Measurements from ENCODE around the gene NTNG1. TPM values are rescaled to one million over a fixed set of nuclear protein-coding genes. Genes with fewer than 3 reads are reported as not detected.

The NTNG1 gene
- total RNA-seq, 1 donor from 2014 or later = 0.83 TPM

- DNase-seq (ENCODE audit: low spot score in 2 of 2, unreplicated experiment in 2 of 2) = no peak
- H3K9me3 Mint-ChIP-seq = no peaks in the 10 kb centered on the region
- peaks cover 18% of the 10 kb centered on the region for H3K4me1 Mint-ChIP-seq
- H3K4me3 Mint-ChIP-seq = no peak overlapping the region
- no peak overlapping the region for H3K27ac Mint-ChIP-seq
- H3K36me3 Mint-ChIP-seq = no peaks in the 10 kb centered on the region
- no peak for TF ChIP-seq CTCF (IDR thresholded peaks at IDR 0.05; ENCODE audit: unreplicated experiment)
- peaks cover 67% of the 10 kb centered on the region for H3K27me3 Mint-ChIP-seq (ENCODE audit: low read depth)
These were observed 1.9 kb upstream of the NTNG1 start for GRCh38 chr1:107138767-107139445.

- no peak overlapping the region for H3K27ac Mint-ChIP-seq
- H3K36me3 Mint-ChIP-seq = no peaks in the 10 kb centered on the region
- H3K9me3 Mint-ChIP-seq = no peaks in the 10 kb centered on the region
- peaks cover 68% of the 10 kb centered on the region for H3K27me3 Mint-ChIP-seq (ENCODE audit: low read depth)
- peaks cover 18% of the 10 kb centered on the region for H3K4me1 Mint-ChIP-seq
- H3K4me3 Mint-ChIP-seq = peak overlapping the region; percentile 74
- no peak for TF ChIP-seq CTCF (IDR thresholded peaks at IDR 0.05; ENCODE audit: unreplicated experiment)
- DNase-seq (ENCODE audit: low spot score in 2 of 2, unreplicated experiment in 2 of 2) = peak in 1 of 2 experiments; percentile 49
These were observed 771 bp upstream of the NTNG1 start for GRCh38 chr1:107139833-107140702.

- DNase-seq (ENCODE audit: low spot score in 2 of 2, unreplicated experiment in 2 of 2) = peak in 1 of 2 experiments; percentile 40
- H3K4me3 Mint-ChIP-seq = peak overlapping the region; percentile 69
These were observed 770 bp downstream of the NTNG1 start for GRCh38 chr1:107141491-107142126.

GRCh38 chr1:107142140-107142542, 1.3 kb downstream of the NTNG1 start:
- H3K4me1 Mint-ChIP-seq = peaks cover 18% of the 10 kb centered on the region
- no peaks in the 10 kb centered on the region for H3K36me3 Mint-ChIP-seq
- peaks cover 63% of the 10 kb centered on the region for H3K27me3 Mint-ChIP-seq (ENCODE audit: low read depth)
- H3K27ac Mint-ChIP-seq = no peak overlapping the region
- H3K9me3 Mint-ChIP-seq = no peaks in the 10 kb centered on the region
- no peak for DNase-seq (ENCODE audit: low spot score in 2 of 2, unreplicated experiment in 2 of 2)
- peak; percentile 90 for TF ChIP-seq CTCF (IDR thresholded peaks at IDR 0.05; ENCODE audit: unreplicated experiment)
- peak overlapping the region; percentile 69 for H3K4me3 Mint-ChIP-seq

More at GRCh38 chr1:107141491-107142126, 770 bp downstream of the NTNG1 start:
- no peaks in the 10 kb centered on the region for H3K9me3 Mint-ChIP-seq
- no peaks in the 10 kb centered on the region for H3K36me3 Mint-ChIP-seq
- H3K27me3 Mint-ChIP-seq (ENCODE audit: low read depth) = peaks cover 68% of the 10 kb centered on the region
- no peak overlapping the region for H3K27ac Mint-ChIP-seq
- no peak for TF ChIP-seq CTCF (IDR thresholded peaks at IDR 0.05; ENCODE audit: unreplicated experiment)
- peaks cover 18% of the 10 kb centered on the region for H3K4me1 Mint-ChIP-seq

GRCh38 chr1:107142666-107143065, 1.8 kb downstream of the NTNG1 start:
- TF ChIP-seq CTCF (IDR thresholded peaks at IDR 0.05; ENCODE audit: unreplicated experiment) = no peak
- H3K27me3 Mint-ChIP-seq (ENCODE audit: low read depth) = peaks cover 60% of the 10 kb centered on the region
- no peak for DNase-seq (ENCODE audit: low spot score in 2 of 2, unreplicated experiment in 2 of 2)
- H3K4me3 Mint-ChIP-seq = no peak overlapping the region
- H3K4me1 Mint-ChIP-seq = peaks cover 18% of the 10 kb centered on the region
- H3K9me3 Mint-ChIP-seq = no peaks in the 10 kb centered on the region
- H3K36me3 Mint-ChIP-seq = no peaks in the 10 kb centered on the region
- no peak overlapping the region for H3K27ac Mint-ChIP-seq
